Measurements from ENCODE around the gene DHX58. TPM values are rescaled to one million over a fixed set of nuclear protein-coding genes. Genes with fewer than 3 reads are reported as not detected.
A peak's percentile ranks its signal among the peaks of the same experiment; 100 is the strongest.

Gene DHX58
- total RNA-seq, 4 donors from 2014 or later: 1.1 to 4.4 (median 3.1) TPM

DNA sequence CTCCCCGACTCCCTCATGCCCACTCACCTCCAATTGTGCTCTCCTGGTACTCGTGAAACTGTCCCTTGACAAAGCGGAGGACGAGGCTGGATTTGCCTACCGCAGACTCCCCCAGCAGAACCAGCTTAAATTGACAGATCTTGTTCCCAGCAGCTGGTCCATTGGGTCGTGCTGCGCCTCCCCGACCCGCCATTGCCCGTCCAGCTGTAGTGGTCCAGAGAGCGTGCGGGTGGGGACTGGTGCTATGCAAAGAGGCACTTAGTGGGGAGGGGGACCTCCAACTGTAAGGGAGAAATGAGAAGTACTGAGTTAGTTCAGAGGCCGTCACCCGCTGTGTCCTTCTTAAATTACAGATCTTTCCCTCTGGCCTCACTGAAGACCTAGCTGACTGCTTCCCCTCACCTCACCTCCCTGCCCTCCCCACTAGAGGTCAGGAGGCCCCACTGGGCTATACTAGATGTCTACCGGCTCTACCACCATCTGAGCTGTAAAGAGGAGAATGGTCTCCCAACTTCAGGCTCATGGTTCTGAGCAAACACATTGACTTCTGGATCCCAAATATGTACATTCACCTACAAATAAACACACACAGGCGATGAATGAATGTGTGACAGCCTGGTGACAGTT, 17.9 kb upstream of the DHX58 start:
- TF ChIP-seq, protein P1, sequence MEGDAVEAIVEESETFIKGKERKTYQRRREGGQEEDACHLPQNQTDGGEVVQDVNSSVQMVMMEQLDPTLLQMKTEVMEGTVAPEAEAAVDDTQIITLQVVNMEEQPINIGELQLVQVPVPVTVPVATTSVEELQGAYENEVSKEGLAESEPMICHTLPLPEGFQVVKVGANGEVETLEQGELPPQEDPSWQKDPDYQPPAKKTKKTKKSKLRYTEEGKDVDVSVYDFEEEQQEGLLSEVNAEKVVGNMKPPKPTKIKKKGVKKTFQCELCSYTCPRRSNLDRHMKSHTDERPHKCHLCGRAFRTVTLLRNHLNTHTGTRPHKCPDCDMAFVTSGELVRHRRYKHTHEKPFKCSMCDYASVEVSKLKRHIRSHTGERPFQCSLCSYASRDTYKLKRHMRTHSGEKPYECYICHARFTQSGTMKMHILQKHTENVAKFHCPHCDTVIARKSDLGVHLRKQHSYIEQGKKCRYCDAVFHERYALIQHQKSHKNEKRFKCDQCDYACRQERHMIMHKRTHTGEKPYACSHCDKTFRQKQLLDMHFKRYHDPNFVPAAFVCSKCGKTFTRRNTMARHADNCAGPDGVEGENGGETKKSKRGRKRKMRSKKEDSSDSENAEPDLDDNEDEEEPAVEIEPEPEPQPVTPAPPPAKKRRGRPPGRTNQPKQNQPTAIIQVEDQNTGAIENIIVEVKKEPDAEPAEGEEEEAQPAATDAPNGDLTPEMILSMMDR (IDR thresholded peaks at IDR 0.05 in 4 of 5, conservative IDR thresholded peaks at IDR 0.05 in 1 of 5): no peak
- no peak for TF ChIP-seq POLR2A (IDR thresholded peaks at IDR 0.05)
- Histone ChIP-seq H3K27ac (peak overlapping the region; percentile 56 to 75 (median 70)), H3K4me3 (no peak overlapping the region), H3K4me1 (peaks cover 64 to 69% of the 10 kb centered on the region in 2 donors), H3K36me3 (peaks cover 0 to 48% of the 10 kb centered on the region in 2 donors), H3K27me3 (no peaks in the 10 kb centered on the region), H3K9me3 (no peaks in the 10 kb centered on the region)
- ATAC-seq (no peak), DNase-seq (no peak)
- intact Hi-C loops (cut with DNase I; ENCODE audit: low total_unique reads): no loop called here
- in situ Hi-C loops (cut with MboI; ENCODE audit: low sequenced_read_pairs in 4 of 4): no loop called here

DNA sequence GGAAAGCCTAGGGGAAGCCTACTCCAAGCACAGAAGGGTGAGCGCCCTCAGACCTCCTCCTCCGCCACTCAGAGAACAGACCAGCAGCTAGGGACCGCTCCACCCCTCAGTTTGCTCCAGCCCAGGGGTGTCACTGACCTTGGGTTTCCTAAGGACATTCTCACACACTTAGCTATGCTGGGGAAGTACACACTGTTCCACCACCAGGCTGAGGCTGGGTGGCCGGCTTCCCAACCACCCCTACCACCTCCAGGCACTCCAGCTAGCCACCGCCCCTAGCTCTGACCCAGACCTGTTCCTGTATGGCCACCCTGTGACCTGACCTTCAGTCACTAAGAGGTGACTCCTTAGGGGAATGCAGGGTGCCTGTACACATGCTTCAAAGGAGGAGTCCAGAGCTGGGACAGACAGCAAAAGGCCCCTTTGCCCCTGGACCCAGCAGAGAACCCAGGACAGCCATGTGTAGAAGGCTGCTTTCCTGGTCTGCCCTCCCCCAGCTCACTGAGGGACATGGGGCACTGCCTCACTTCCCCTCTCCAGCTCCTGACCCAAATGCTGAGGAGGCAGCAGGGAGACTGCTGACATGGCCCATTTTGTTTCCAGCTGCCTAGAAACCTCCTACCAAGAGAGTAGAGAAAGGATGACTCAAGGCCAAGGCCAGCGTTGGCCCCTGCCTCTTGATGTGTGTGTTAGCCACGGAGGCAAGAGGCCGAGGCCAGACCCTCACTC, 16.8 kb upstream of the DHX58 start:
- intact Hi-C loops (cut with DNase I; ENCODE audit: low total_unique reads): no loop called here
- Histone ChIP-seq H3K36me3 (peaks cover 0 to 55% of the 10 kb centered on the region in 2 donors), H3K4me3 (no peak overlapping the region), H3K27ac (peak overlapping the region; percentile 56 to 75 (median 70)), H3K27me3 (no peaks in the 10 kb centered on the region), H3K9me3 (no peaks in the 10 kb centered on the region), H3K4me1 (peaks cover 52 to 58% of the 10 kb centered on the region in 2 donors)
- DNase-seq: no peak
- in situ Hi-C loops (cut with MboI; ENCODE audit: low sequenced_read_pairs in 4 of 4): no loop called here
- TF ChIP-seq, protein P1 (IDR thresholded peaks at IDR 0.05 in 4 of 5, conservative IDR thresholded peaks at IDR 0.05 in 1 of 5): no peak
- TF ChIP-seq POLR2A (IDR thresholded peaks at IDR 0.05): no peak
- peak; percentile 24 to 31 for ATAC-seq

DNA sequence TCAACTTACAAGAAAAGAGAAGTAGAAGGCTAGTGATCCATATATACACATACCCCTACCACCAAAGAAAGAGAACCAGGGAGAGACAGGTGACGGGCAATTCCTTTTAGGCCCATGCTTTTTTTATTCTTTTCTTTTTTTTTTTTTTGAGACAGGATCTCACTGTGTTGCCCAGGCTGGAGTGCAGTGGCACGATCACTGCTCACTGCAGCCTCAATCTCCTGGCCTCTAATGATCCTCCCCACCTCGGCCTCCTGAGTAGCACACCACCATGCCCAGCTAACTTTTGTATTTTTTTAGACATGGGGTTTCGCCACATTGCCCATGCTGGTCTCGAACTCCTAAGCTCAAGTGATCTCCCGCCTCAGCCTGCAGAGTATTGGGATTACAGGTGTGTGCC, 14.9 kb upstream of the DHX58 start:
- TF ChIP-seq POLR2A (IDR thresholded peaks at IDR 0.05): no peak
- TF ChIP-seq, protein P1 (IDR thresholded peaks at IDR 0.05 in 4 of 5, conservative IDR thresholded peaks at IDR 0.05 in 1 of 5): no peak
- H3K27ac ChIP-seq: no peak overlapping the region
- no peaks in the 10 kb centered on the region for H3K27me3 ChIP-seq
- ATAC-seq: no peak
- peaks cover 0 to 55% of the 10 kb centered on the region in 2 donors for H3K36me3 ChIP-seq
- in situ Hi-C loops (cut with MboI; ENCODE audit: low sequenced_read_pairs in 4 of 4): no loop called here
- intact Hi-C loops (cut with DNase I; ENCODE audit: low total_unique reads): no loop called here
- DNase-seq: no peak
- no peak overlapping the region for H3K4me3 ChIP-seq
- peaks cover 35 to 40% of the 10 kb centered on the region in 2 donors for H3K4me1 ChIP-seq
- H3K9me3 ChIP-seq: no peaks in the 10 kb centered on the region

DNA sequence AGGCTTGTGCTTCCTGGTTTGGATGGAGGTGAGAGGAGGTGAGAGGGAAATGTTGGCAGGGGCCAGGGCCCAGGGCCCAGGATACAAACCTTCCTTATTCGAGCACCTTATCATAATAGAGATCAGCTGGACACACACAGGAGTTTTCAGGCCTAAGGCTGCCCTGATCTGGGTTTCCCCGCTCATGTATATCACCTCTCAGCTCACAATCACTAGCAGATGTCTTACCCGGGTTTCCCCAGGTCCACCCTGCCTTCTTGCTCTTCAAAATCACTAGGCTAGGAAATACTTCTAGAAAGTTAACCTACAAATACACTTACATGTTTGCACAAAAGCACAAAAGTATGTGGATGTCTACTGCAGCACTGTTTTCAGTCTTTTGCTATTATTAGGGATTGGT, 14.3 kb upstream of the DHX58 start:
- no peak for ATAC-seq
- DNase-seq: no peak
- in situ Hi-C loops (cut with MboI; ENCODE audit: low sequenced_read_pairs in 4 of 4): no loop called here
- peaks cover 35% of the 10 kb centered on the region in 2 donors for H3K4me1 ChIP-seq
- TF ChIP-seq POLR2A (IDR thresholded peaks at IDR 0.05): no peak
- H3K4me3 ChIP-seq: no peak overlapping the region
- H3K27ac ChIP-seq: no peak overlapping the region
- intact Hi-C loops (cut with DNase I; ENCODE audit: low total_unique reads): no loop called here
- H3K9me3 ChIP-seq: no peaks in the 10 kb centered on the region
- no peaks in the 10 kb centered on the region for H3K27me3 ChIP-seq
- peaks cover 0 to 55% of the 10 kb centered on the region in 2 donors for H3K36me3 ChIP-seq

DNA sequence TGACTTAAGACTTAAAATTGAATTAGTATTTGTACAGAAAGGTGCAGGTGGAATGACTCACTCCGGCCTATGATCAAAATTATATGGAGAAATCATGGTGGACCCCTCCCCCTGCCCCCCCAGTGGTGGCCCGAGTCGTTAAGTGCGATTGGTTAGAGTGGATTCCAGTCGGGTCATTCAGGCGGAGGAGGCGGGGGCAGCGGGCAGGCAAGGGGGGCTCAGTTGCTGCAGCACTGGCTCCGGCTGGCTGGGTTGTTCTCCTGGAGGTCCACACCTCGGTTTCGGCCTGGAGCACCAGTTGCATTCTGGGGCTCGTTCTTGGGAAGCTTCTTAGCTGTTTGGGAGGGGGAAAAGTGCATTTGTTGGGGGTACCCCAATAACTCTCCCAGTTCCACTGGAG, 13.1 kb upstream of the DHX58 start:
- TF ChIP-seq POLR2A (IDR thresholded peaks at IDR 0.05): no peak
- TF ChIP-seq, protein P1 (IDR thresholded peaks at IDR 0.05 in 4 of 5, conservative IDR thresholded peaks at IDR 0.05 in 1 of 5): no peak
- H3K9me3 ChIP-seq: no peaks in the 10 kb centered on the region
- peaks cover 0 to 54% of the 10 kb centered on the region in 2 donors for H3K36me3 ChIP-seq
- H3K27ac ChIP-seq: no peak overlapping the region
- no peak overlapping the region for H3K4me3 ChIP-seq
- DNase-seq: no peak
- intact Hi-C loops (cut with DNase I; ENCODE audit: low total_unique reads) (no loop called here), in situ Hi-C loops (cut with MboI; ENCODE audit: low sequenced_read_pairs in 4 of 4) (no loop called here)
- H3K4me1 ChIP-seq: peaks cover 28 to 32% of the 10 kb centered on the region in 2 donors
- H3K27me3 ChIP-seq: no peaks in the 10 kb centered on the region
- no peak for ATAC-seq

Measured in gastrocnemius medialis (tissue), 4 donors.